Lower lobe of right lung (tissue), 2 donors: Measurements from ENCODE around the gene CNTN4. TPM values are rescaled to one million over a fixed set of nuclear protein-coding genes. Genes with fewer than 3 reads are reported as not detected.

Experiments
- ATAC-seq, 2 donors: fragments of 200-7000 bp; cut with Tn5 transposase; one replicate each; pipeline ENCODE4 v1.9.1; 2020 to 2022; ENCODE audit warnings: mild to moderate bottlenecking in 2 of 2, moderate library complexity in 2 of 2
- DNase-seq: peaks from one replicate; pipeline ENCODE4 v3.0.0-alpha.2; 2020
- H3K27ac ChIP-seq: fragments of 200-600 bp; one replicate; pipeline ENCODE4 v1.8.0; 2022
- H3K27me3 ChIP-seq: fragments of 200-600 bp; one replicate; pipeline ENCODE4 v1.8.0; 2022; ENCODE audit warnings: low read depth
- H3K36me3 ChIP-seq: fragments of 200-600 bp; one replicate; pipeline ENCODE4 v1.8.0; 2022; ENCODE audit warnings: mild to moderate bottlenecking
- H3K4me1 ChIP-seq: fragments of 200-600 bp; one replicate; pipeline ENCODE4 v1.8.0; 2022
- H3K4me3 ChIP-seq: fragments of 200-600 bp; one replicate; pipeline ENCODE4 v1.8.0; 2022; ENCODE audit warnings: mild to moderate bottlenecking
- H3K9me3 ChIP-seq: fragments of 200-600 bp; one replicate; pipeline ENCODE4 v1.8.0; 2022
- intact Hi-C: fragments of 100-400 bp; cut with DNase I; formaldehyde crosslinking; loops from one replicate; pipeline ENCODE4 v1.11.0; 2022
- total RNA-seq: library from RNA; stranded (reverse); fragmentation: NEBNext Ultra II Directional; extraction: Animal tissue kit (Norgen Biotek cat#: 25700); gene quantifications from one replicate; pipeline ENCODE4 v1.2.1, GENCODE V29; 2021
- TF ChIP-seq, protein P1 (sequence below): fragments of 200-600 bp; IDR thresholded peaks from one replicate; pipeline ENCODE4 v1.8.0; 2022; ENCODE audit warnings: antibody characterized with exemption, mild to moderate bottlenecking
- donor health status: DM: no; HTN: yes; CAD: no; lungs with severe emphysema.

CNTN4 gene
- total RNA-seq, 1 donor from 2014 or later, result 10.4 TPM

DNA sequence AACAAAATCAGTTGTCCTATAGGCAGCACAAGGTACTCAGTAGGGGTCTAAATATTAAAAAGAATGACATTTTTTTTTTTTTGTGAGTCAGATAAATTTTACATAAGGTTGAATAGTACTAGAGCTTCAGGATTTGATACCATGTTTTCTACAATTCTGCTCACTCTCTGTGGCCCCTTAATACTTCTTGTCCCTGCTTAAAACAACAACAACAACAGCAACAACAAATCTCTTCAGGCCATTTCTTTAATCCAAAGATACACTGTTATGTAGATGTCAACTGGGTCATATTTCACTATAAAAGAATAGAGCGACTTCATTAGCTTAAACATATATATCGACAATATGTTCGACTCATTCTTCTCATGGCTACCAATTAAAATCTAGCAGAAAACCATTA lies 1008.5 kb downstream of the CNTN4 start:
- no peak overlapping the region for H3K27ac ChIP-seq
- no peaks in the 10 kb centered on the region for H3K4me1 ChIP-seq
- ATAC-seq, result no peak
- H3K27me3 ChIP-seq, result no peaks in the 10 kb centered on the region
- no peak overlapping the region for H3K4me3 ChIP-seq
- H3K9me3 ChIP-seq, result no peaks in the 10 kb centered on the region
- no peak for DNase-seq
- TF ChIP-seq, protein P1, sequence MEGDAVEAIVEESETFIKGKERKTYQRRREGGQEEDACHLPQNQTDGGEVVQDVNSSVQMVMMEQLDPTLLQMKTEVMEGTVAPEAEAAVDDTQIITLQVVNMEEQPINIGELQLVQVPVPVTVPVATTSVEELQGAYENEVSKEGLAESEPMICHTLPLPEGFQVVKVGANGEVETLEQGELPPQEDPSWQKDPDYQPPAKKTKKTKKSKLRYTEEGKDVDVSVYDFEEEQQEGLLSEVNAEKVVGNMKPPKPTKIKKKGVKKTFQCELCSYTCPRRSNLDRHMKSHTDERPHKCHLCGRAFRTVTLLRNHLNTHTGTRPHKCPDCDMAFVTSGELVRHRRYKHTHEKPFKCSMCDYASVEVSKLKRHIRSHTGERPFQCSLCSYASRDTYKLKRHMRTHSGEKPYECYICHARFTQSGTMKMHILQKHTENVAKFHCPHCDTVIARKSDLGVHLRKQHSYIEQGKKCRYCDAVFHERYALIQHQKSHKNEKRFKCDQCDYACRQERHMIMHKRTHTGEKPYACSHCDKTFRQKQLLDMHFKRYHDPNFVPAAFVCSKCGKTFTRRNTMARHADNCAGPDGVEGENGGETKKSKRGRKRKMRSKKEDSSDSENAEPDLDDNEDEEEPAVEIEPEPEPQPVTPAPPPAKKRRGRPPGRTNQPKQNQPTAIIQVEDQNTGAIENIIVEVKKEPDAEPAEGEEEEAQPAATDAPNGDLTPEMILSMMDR, result no peak
- intact Hi-C loops, result no loop called here
- no peaks in the 10 kb centered on the region for H3K36me3 ChIP-seq
